GM18909 (cell line): ENCODE measurements around the gene KRT27.
A peak's percentile ranks its signal among the peaks of the same experiment; 100 is the strongest.
"Not testable (repeated sequence)": the region's sequence is repeated elsewhere in the genome, so short reads cannot be mapped to it uniquely, and the experiment has no call there.

Source experiments
- ATAC-seq: cut with Tn5 transposase; IDR thresholded peaks from one replicate; pipeline ENCODE4 v1.9.1; 2021; ENCODE audit warnings: mild to moderate bottlenecking; ENCODE audit not compliant: unreplicated experiment, poor library complexity

Gene KRT27, protein sequence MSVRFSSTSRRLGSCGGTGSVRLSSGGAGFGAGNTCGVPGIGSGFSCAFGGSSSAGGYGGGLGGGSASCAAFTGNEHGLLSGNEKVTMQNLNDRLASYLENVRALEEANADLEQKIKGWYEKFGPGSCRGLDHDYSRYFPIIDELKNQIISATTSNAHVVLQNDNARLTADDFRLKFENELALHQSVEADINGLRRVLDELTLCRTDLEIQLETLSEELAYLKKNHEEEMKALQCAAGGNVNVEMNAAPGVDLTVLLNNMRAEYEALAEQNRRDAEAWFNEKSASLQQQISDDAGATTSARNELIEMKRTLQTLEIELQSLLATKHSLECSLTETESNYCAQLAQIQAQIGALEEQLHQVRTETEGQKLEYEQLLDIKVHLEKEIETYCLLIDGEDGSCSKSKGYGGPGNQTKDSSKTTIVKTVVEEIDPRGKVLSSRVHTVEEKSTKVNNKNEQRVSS

DNA sequence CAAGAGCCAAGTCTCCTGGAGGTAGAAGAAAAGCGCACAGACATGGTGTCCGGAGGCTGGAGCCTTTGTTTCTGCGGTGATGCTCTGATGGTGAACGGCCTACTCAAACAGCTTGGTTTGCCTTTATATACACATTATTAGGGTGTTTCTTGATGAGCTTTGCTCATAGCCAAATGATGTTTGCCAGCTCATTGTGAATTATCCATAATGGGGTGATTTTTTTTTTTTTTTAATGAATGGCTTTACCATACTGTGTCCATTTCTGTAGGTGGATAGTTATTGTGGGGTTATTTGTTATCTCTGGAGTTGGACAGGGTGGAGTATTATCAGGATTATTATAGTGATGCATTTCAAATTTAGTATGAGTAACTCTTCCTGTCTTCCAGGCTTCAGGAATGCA, at the start of gene KRT27:
KRT27 (minus strand) TSS at position 101 of the 400 bp plus-strand sequence; CDS start at position 44, 57 bp downstream.
- ATAC-seq, result no peak

DNA sequence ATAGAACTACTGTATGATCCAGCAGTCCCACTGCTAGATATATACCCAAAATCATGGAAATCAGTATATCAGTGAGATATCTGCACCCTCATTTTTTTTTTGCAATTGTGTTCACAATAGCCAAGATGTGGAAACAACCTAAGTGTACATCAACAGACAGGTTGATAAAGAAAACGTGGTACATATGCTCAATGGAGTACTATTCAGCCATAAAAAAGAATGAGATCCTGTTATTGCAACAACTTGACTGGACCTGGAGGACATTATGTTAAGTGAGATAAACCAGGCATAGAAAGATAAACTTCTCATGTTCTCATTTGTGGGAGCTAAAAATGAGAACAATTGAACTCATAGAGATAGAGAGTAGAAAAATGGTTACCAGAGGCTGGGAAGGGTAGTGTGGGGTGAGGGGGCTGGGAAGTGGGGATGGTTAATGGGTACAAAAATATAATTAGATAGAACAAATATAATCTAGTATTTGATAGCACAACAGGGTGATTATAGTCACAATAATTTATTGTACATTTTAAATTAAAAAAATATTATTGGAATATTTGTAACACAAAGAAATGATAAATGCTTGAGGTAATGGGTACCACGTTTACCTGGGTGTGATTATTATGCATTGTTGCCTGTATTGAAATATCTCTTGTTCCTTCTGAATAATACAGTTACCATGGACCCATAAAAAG, 47.9 kb upstream of the KRT27 start:
- ATAC-seq, result no peak

DNA sequence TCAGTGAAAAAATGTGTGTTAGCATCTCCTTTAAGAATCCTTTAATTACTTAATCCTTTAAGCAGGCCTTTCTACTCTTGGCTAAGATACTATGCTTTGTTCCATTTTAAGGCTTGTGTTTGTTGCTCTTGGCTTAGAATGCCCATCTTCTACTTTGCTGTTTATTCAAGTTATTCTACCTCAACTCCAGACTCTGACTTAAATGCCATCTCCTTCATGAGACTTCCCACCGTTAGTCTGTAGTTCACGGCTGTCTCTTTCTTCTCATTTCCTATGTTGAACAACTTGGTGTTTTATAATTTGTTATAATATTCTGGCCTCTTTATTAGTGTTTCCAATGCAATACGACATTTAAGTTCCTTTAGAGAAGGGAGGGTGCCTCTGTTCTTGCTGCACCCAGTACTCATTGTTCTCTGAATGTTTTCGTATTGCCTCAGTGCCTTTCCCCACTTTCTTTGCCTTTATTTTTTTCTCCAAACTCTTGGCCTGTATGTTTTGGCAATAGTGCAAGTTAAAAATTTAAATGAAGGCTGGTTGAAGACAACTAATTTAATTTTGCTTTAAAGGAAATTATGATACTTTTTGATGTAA, 46.2 kb upstream of the KRT27 start:
- no peak for ATAC-seq

DNA sequence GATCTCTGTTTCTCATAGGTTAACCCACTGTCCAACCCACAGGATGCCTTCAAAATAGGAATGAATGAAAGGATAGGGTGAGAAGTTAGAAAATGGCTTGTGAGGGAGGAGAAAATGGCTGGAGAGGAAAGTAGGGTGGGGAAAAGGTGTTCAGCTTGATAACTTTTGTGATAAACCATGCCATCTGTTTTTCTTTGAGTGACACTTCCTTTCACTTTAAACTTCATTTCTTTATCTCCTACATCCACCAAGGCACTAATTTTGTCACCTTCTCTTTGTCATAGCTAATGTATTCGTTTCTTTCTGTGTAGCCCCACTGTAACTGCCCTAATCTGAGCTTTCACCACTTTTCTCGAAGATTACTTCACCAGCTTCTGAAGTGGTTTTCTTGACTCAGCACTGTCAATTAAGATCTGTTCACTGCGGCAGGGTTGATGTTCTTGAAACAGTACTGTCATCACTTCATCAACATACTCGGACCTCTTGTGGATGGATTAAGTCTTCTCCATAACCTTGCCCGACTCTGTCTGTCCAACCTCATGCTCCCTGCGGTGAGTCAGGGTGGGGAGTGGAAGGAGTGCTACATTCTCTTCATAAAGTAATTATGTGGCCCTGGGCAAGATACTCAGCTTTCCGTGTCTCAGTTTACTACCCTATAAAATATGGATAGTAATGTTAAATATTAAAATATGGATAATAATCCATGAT, 45.5 kb upstream of the KRT27 start:
- no peak for ATAC-seq

DNA sequence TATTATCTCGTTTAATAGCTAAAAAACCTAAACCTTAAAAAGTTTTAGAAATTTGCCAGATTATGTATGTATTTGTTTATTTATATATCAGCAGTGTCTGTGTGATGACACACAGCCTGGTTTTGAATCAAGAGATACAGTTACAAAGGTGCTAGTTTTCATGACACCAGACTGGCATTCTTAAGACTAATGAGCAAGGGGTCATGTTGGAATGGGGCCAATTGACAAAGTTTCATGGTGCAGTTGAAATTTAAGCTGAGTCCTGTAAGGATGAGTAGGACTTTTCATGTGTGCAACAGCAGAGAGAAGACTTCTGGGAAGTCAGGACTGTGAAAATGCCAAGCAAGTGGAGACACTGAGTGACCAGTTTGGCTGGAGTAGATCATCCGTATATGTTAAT, 43.2 kb upstream of the KRT27 start:
- ATAC-seq, result no peak

DNA sequence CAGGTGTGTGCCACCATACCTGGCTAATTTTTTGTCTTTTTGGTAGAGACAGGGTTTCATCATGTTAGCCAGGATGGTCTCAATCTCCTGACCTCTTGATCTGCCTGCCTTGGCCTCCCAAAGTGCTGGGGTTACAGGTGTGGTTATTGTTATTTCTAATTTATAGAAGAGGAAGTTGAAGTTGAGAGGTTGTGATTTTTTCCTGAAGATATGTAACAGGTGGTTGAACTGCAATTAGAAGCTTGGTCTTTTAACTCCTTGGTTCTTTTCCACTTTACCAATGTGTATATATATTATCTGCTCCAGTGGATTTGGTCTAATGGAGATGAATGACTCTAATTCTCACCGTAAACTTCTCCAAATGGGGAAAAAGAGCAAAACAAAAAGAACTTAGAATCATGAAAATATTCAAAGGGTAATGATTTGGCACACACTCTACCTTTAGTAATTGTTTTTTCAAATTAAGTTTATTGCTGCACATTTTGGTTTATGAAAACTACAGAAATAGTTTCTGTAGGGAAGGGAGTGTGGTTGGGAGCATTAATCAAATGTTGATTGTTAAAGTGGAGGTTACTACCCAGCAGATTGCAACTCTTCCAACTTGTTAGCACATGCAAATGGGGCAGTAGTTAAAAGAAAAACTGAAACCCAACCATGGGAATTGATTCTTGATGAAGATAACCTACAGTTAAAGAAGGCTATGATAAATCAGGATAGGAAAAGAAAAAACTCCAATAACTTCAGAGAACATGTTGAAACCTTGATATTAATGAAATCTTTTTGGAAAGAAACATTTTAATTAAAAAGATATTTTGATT, 41.9 kb upstream of the KRT27 start:
- no peak for ATAC-seq

DNA sequence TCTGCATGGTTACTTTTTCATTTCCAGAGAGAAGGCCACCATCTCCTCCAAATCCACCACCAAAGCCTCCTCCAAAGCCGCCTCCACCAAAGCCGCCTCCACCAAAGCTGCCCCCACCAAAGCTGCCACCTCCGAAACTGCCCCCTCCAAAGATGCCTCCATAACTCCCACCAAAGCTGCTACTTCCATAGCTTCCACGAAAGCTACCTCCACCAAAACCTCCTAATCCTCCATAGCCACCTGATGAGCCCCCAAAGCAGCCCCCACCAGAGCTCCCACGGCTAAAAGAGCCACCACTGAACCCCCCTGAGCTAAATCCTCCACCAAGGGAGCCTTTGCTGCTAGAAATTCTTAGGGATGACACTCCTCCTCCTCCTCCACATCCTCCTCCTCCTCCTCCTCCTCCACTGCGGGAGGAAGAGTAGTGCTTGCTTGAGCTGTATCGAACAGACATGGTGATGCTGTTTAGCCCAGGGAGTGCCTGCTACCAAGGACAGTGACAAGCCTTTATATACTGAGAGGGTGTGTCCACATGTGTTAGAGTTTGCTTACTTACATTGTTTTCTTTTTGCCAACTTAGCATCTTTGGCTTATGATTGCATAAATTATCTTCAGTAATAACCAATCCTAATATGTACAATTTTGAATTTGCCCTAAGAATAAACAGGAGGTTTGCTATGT, 39.9 kb upstream of the KRT27 start, which contains the start of gene KRT10:
KRT10 (minus strand) TSS at position 483 of the 681 bp plus-strand sequence; CDS start at position 454, 29 bp downstream.
- ATAC-seq, result no peak

DNA sequence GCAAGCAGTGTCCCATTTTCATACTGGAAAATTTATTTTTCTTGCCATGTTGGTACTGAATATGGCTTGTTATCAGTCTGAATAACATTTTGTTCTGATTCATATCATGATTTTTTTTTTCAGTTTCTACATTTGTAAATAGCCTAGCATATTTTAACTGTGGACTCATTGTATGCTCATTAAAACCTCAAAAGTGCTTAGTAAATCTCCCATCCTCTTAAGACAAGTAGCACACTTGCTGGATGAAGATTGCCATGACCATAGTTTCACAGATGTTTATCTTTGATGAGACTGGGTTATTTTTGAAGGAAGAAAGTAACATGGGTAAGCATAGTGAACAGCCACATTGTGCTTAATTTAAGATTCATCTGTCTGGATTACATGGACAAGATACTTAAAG, 39.2 kb upstream of the KRT27 start:
- no peak for ATAC-seq

DNA sequence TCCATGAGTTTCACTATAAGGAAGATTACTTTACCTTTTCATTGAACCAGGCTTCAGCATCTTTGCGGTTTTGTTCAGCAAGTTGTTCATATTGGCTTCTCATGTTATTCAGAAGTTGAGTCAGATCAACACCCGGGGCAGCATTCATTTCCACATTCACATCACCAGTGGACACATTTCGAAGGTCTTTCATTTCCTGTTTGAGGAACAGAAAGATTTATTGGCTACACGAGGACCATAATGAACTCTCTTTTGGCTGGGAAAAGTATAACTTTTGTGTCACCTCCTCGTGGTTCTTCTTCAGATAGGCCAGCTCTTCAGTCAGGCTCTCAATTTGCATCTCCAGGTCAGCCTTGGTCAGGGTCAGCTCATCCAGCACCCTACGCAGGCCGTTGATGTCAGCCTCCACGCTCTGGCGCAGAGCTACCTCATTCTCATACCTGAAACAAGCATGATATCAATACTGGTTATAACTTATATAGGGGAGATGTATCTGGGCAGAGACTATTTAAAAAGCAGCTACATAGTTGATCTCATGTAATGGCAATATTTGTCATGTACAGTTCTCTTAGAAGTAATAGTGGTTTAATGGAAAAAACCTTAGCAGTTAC, 38.0 kb upstream of the KRT27 start:
- ATAC-seq, result no peak

DNA sequence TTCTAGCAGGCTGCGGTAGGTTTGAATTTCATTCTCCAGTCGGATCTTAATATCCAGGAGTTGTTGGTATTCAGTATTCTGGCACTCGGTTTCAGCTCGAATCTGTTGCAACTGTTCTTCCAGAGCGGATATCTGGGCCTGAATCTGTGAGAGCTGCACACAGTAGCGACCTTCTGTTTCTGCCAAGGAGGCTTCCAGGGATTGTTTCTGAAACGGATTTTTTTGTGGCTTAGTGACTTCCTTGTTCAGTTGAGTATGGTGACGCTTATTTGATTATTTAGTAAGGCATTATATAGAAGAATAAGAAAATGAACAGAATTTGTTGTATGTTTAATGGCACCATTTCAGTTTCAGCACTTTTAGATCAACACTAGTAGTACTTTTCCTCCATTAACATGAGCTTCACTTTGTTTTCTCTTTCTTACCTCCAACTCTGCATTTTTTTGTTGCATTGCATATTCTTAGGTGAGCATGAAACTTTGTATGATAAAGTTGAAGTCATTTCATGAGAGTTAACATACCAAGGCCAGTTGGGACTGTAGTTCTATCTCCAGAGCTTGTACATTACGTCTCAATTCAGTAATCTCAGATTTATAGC, 37.3 kb upstream of the KRT27 start:
- no peak for ATAC-seq

DNA sequence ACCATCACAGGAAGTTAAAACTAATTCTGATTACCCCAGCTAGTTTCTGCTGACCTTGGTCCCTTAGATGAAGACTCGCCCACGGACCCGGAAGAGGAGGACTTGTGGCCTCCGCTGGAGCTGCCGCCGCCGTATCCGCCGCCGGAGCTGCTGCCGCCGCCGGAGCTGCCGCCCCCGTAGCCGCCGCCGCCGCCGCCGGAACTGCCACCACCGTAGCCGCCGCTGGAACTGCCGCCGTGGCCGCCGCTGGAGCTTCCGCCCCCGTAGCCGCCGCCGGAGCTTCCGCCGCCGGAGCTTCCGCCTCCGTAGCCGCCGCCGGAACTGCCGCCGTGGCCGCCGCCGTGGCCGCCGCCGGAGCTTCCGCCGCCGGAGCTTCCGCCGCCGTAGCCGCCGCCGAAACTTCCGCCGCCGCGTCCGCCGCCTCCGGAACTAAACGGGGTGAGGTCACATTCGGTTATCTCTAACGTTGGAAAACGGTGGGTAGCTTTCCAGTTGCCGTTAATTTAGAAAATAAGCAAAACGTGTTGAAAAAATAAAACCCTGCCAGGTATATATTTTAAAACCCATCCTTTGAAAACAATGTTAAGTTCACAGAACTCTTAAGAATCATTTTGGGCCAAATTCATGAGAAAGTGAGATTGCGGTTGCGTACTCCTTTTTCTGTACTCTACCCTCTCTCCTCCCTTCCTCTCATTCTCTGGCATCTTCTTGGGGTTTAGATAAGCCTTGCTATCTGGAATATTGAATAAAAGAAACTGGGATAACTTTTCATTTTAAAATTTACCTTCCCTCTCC, 36.6 kb upstream of the KRT27 start:
- peak; percentile 76 for ATAC-seq

DNA sequence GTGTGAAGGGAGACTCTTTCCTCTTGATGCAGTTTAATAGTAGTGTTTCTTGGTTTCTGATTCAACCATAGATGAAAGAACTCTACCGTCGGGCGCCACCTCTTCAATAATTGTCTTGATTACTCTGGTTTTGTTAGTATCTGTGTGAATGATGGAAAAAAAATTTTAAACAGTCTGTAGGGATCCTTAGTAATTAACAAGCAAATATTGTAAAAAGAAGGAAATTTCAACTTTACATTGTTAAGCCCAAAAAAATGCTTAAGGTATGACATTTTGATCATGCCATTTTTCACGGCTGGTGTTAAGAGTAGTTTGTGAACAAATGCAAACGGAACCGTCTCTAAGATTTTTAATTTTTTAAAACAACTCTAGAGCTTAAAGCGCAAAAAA, 36.0 kb upstream of the KRT27 start:
- ATAC-seq, result no peak

DNA sequence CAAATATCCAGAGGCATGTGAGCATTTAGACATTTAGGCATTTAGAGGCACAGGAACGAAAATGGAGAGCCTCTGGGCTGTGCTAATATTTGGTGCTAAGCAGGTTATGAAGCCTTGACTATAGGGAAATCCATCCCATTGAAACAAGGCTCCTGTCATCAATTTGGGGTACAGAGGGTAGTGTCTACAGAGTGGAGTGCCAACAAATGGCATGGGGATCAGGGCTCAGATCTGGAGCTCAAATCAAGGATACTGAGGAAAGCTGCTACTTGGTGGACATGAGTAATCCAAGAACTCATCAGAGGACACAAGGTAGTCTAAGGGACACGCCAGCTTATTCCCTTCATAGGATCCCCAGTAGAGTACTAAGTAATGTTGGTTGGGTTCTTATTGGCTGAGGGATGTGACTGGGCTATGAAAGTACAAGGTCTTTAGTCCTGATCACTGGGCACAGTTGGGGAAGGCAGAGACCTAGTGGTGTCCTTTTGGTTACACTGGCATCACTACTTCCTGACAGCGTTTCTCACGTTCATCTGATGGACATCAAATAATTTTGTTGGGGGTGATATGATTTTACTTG, 34.8 kb upstream of the KRT27 start:
- no peak for ATAC-seq

DNA sequence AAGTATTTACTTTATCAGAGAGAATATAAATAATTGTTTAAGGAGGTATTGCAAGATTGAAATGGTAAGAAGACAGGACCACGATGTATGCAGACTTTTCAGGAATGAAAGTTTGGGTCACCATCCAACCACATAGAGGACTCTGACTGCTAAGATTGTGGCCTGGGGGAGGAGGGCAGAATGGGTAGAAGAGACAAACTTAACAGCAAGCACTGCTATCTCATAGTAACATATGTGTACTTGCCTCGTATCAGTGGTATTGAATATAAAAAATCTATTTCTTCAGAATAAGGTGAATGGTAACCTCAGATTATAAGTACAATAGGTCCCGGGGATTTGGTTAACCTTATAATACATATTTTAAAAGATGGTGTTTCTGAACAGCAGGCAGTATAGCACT, 34.2 kb upstream of the KRT27 start:
- ATAC-seq, result no peak

DNA sequence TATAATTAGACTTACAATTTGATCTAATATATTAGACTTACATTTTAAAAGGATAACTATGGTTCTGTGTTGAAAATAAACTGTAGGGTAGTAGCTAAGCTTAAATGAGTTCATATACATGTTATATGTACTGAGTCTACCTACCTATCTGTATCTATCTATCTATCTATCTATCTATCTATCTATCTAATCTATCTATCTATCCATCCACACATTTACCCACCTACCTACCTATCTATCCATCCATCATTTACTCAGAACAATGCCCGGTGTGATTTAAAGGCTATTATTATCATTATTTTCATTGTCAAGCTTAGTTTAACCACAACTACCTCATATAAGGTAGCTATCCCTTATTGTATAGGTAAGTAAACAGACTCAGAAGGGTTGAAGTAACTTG, 33.0 kb upstream of the KRT27 start:
- ATAC-seq, result no peak

DNA sequence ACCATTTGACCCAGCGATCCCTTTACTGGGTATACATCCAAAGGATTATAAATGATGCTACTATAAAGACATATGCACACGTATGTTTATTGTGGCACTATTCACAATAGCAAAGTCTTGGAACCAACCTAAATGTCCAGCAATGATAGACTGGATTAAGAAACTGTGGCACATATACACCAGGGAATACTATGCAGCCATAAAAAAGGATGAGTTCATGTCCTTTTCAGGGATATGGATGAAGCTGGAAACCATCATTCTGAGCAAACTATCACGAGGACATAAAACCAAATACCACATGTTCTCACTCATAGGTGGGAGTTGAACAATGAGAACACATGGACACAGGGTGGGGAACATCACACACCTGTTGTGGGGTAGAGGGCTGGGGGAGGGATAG, 32.3 kb upstream of the KRT27 start:
- ATAC-seq, result not testable (repeated sequence)

DNA sequence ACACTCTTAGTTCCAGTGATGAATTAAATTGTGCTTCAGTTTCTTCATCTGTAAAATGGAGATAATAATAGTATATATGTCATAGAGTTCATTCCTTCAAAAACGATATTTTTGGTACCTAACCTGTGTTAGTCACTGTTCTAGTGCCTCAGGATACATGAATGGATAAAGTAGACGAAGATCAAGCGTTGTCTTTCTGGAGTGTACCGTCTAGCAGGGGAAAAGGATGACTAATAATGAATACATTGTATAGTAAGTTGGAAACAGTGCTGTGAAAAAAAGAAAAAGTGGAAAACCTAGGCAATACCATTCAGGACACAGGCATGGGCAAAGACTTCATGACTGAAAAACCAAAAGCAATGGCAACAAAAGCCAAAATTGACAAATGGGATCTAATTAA, 31.5 kb upstream of the KRT27 start:
- ATAC-seq, result no peak
